SHP77 (cell line): ENCODE measurements around the gene ZNF746.
"Not testable (repeated sequence)": the region's sequence is repeated elsewhere in the genome, so short reads cannot be mapped to it uniquely, and the experiment has no call there.

Experiments used
- DNase-seq, 2 experiments: peaks; one replicate each; lab custom pipeline; 2025; lab: John Stamatoyannopoulos, UW

The ZNF746 gene

GRCh38 chr7:149459540-149460452, 37.8 kb downstream of the ZNF746 start:
- no peak for DNase-seq

- DNase-seq, result no peak
These were observed 38.4 kb downstream of the ZNF746 start for GRCh38 chr7:149459201-149459539.

GRCh38 chr7:149458235-149458634, 39.4 kb downstream of the ZNF746 start:
- DNase-seq, result no peak

- DNase-seq, result no peak
These were observed 39.8 kb downstream of the ZNF746 start for GRCh38 chr7:149457766-149458165.

- no peak for DNase-seq
These were observed 40.8 kb downstream of the ZNF746 start for GRCh38 chr7:149456506-149457421.

- no peak for DNase-seq
These were observed 42.2 kb downstream of the ZNF746 start for GRCh38 chr7:149455175-149455950.

- no peak for DNase-seq
These were observed 42.9 kb downstream of the ZNF746 start for GRCh38 chr7:149454750-149455149.

- no peak for DNase-seq
These were observed 43.6 kb downstream of the ZNF746 start for GRCh38 chr7:149454006-149454405.

GRCh38 chr7:149450821-149451220, 46.8 kb downstream of the ZNF746 start:
- DNase-seq, result no peak

GRCh38 chr7:149449897-149450296, 47.7 kb downstream of the ZNF746 start:
- DNase-seq, result no peak

GRCh38 chr7:149448961-149449360, 48.6 kb downstream of the ZNF746 start:
- DNase-seq, result no peak

- DNase-seq, result not testable (repeated sequence)
These were observed 51.6 kb downstream of the ZNF746 start for GRCh38 chr7:149446026-149446425.

GRCh38 chr7:149444287-149444686, 53.3 kb downstream of the ZNF746 start:
- no peak for DNase-seq

- no peak for DNase-seq
These were observed 54.1 kb downstream of the ZNF746 start for GRCh38 chr7:149443523-149443922.

- no peak for DNase-seq
These were observed 54.7 kb downstream of the ZNF746 start for GRCh38 chr7:149442924-149443323.

- no peak for DNase-seq
These were observed 57.4 kb downstream of the ZNF746 start for GRCh38 chr7:149440222-149440621.

- DNase-seq, result no peak
These were observed 61.3 kb downstream of the ZNF746 start for GRCh38 chr7:149436358-149436757.

GRCh38 chr7:149433124-149433523, 64.5 kb downstream of the ZNF746 start:
- DNase-seq, result no peak

GRCh38 chr7:149432121-149432691, 65.4 kb downstream of the ZNF746 start:
- DNase-seq, result no peak

- DNase-seq, result no peak
These were observed 66.0 kb downstream of the ZNF746 start for GRCh38 chr7:149431486-149432120.

GRCh38 chr7:149430192-149430591, 67.4 kb downstream of the ZNF746 start:
- DNase-seq, result no peak
